GM18519 (cell line): ENCODE data around the gene FGF4.
"Not testable (repeated sequence)": the region's sequence is repeated elsewhere in the genome, so short reads cannot be mapped to it uniquely, and the experiment has no call there.

ENCODE experiments used
- ATAC-seq: cut with Tn5 transposase; IDR thresholded peaks from one replicate; pipeline ENCODE4 v1.9.1; 2021; ENCODE audit warnings: mild to moderate bottlenecking, moderate library complexity; ENCODE audit not compliant: unreplicated experiment, low FRiP score

FGF4 gene

GRCh38 chr11:69774354-69775162 lies 583 bp downstream of the FGF4 start:
- ATAC-seq, result no peak

- ATAC-seq, result no peak
Observed at GRCh38 chr11:69773626-69774353, 1.4 kb downstream of the FGF4 start.

GRCh38 chr11:69771466-69771865 lies 3.7 kb downstream of the FGF4 start:
- ATAC-seq, result no peak

- no peak for ATAC-seq
Observed at GRCh38 chr11:69770540-69770939, 4.6 kb downstream of the FGF4 start.

- no peak for ATAC-seq
Observed at GRCh38 chr11:69765498-69765995, 9.6 kb downstream of the FGF4 start.

- not testable (repeated sequence) for ATAC-seq
Observed at GRCh38 chr11:69764918-69765317, 10.2 kb downstream of the FGF4 start.

GRCh38 chr11:69760319-69760718 lies 14.8 kb downstream of the FGF4 start:
- ATAC-seq, result no peak

GRCh38 chr11:69752890-69753289 lies 22.3 kb downstream of the FGF4 start:
- no peak for ATAC-seq

- ATAC-seq, result no peak
Observed at GRCh38 chr11:69750875-69751597, 24.1 kb downstream of the FGF4 start.

GRCh38 chr11:69750108-69750850 lies 24.9 kb downstream of the FGF4 start:
- no peak for ATAC-seq

- no peak for ATAC-seq
Observed at GRCh38 chr11:69748637-69749036, 26.5 kb downstream of the FGF4 start.

GRCh38 chr11:69746752-69747742 lies 28.1 kb downstream of the FGF4 start:
- ATAC-seq, result no peak

- ATAC-seq, result no peak
Observed at GRCh38 chr11:69746140-69746539, 29.0 kb downstream of the FGF4 start.

GRCh38 chr11:69745201-69745600 lies 29.9 kb downstream of the FGF4 start:
- no peak for ATAC-seq

GRCh38 chr11:69744435-69744834 lies 30.7 kb downstream of the FGF4 start:
- ATAC-seq, result no peak

GRCh38 chr11:69734841-69735240 lies 40.3 kb downstream of the FGF4 start:
- ATAC-seq, result no peak

GRCh38 chr11:69734367-69734766 lies 40.8 kb downstream of the FGF4 start:
- ATAC-seq, result no peak

- no peak for ATAC-seq
Observed at GRCh38 chr11:69732910-69733309, 42.2 kb downstream of the FGF4 start.

- no peak for ATAC-seq
Observed at GRCh38 chr11:69731110-69731509, 44.0 kb downstream of the FGF4 start.
